DMS53 (cell line): Measurements from ENCODE around the gene CDH6.

Source experiments
- DNase-seq: peaks from one replicate; lab custom pipeline; 2025; lab: John Stamatoyannopoulos, UW

CDH6 gene

GRCh38 chr5:31197183-31197582, 3.7 kb downstream of the CDH6 start:
- DNase-seq: no peak

- no peak for DNase-seq
These were observed 11.5 kb downstream of the CDH6 start for GRCh38 chr5:31204958-31205357.

GRCh38 chr5:31208043-31208442, 14.6 kb downstream of the CDH6 start:
- DNase-seq: no peak

- DNase-seq: no peak
These were observed 15.8 kb downstream of the CDH6 start for GRCh38 chr5:31209334-31209733.

- DNase-seq: no peak
These were observed 17.6 kb downstream of the CDH6 start for GRCh38 chr5:31211098-31211497.

- DNase-seq: no peak
These were observed 19.8 kb downstream of the CDH6 start for GRCh38 chr5:31213257-31213656.

- peak; percentile 71 for DNase-seq
These were observed 20.2 kb downstream of the CDH6 start for GRCh38 chr5:31213705-31214121.

GRCh38 chr5:31214229-31214628, 20.7 kb downstream of the CDH6 start:
- no peak for DNase-seq

GRCh38 chr5:31215236-31215635, 21.8 kb downstream of the CDH6 start:
- no peak for DNase-seq

- DNase-seq: no peak
These were observed 24.0 kb downstream of the CDH6 start for GRCh38 chr5:31217446-31217845.

GRCh38 chr5:31218978-31219377, 25.5 kb downstream of the CDH6 start:
- peak; percentile 2 for DNase-seq

- peak; percentile 49 for DNase-seq
These were observed 27.5 kb downstream of the CDH6 start for GRCh38 chr5:31221001-31221400.

GRCh38 chr5:31225118-31225517, 31.6 kb downstream of the CDH6 start:
- no peak for DNase-seq

- no peak for DNase-seq
These were observed 32.1 kb downstream of the CDH6 start for GRCh38 chr5:31225613-31226012.

GRCh38 chr5:31226651-31227050, 33.2 kb downstream of the CDH6 start:
- DNase-seq: no peak

GRCh38 chr5:31229266-31229665, 35.8 kb downstream of the CDH6 start:
- no peak for DNase-seq

- DNase-seq: no peak
These were observed 37.8 kb downstream of the CDH6 start for GRCh38 chr5:31231177-31231838.

- peak; percentile 76 for DNase-seq
These were observed 38.9 kb downstream of the CDH6 start for GRCh38 chr5:31232273-31232888.

GRCh38 chr5:31235381-31235780, 41.9 kb downstream of the CDH6 start:
- no peak for DNase-seq

GRCh38 chr5:31236339-31236738, 42.9 kb downstream of the CDH6 start:
- no peak for DNase-seq

GRCh38 chr5:31237174-31237573, 43.7 kb downstream of the CDH6 start:
- peak; percentile 26 for DNase-seq

- DNase-seq: no peak
These were observed 45.0 kb downstream of the CDH6 start for GRCh38 chr5:31238497-31238896.

- DNase-seq: no peak
These were observed 51.4 kb downstream of the CDH6 start for GRCh38 chr5:31244921-31245320.

GRCh38 chr5:31247381-31247780, 53.9 kb downstream of the CDH6 start:
- DNase-seq: no peak
